GM18502 (cell line): ENCODE results near the gene TSPAN9.

ENCODE experiments used
- ATAC-seq: cut with Tn5 transposase; IDR thresholded peaks from one replicate; pipeline ENCODE4 v1.9.1; 2021; ENCODE audit warnings: mild to moderate bottlenecking; ENCODE audit not compliant: unreplicated experiment, poor library complexity

TSPAN9 gene

GRCh38 chr12:3200032-3200617 lies 122.9 kb downstream of the TSPAN9 start:
- no peak for ATAC-seq

- ATAC-seq = no peak
These were observed 123.6 kb downstream of the TSPAN9 start for GRCh38 chr12:3200814-3201233.

- no peak for ATAC-seq
These were observed 124.3 kb downstream of the TSPAN9 start for GRCh38 chr12:3201339-3202051.

GRCh38 chr12:3202096-3202495 lies 124.9 kb downstream of the TSPAN9 start:
- ATAC-seq = no peak

GRCh38 chr12:3202734-3203446 lies 125.7 kb downstream of the TSPAN9 start:
- no peak for ATAC-seq

- ATAC-seq = no peak
These were observed 126.5 kb downstream of the TSPAN9 start for GRCh38 chr12:3203713-3204112.

GRCh38 chr12:3204143-3204542 lies 127.0 kb downstream of the TSPAN9 start:
- ATAC-seq = no peak

GRCh38 chr12:3204730-3205531 lies 127.8 kb downstream of the TSPAN9 start:
- ATAC-seq = no peak

GRCh38 chr12:3205742-3206519 lies 128.8 kb downstream of the TSPAN9 start:
- no peak for ATAC-seq

- ATAC-seq = no peak
These were observed 129.4 kb downstream of the TSPAN9 start for GRCh38 chr12:3206536-3207072.

- ATAC-seq = no peak
These were observed 130.0 kb downstream of the TSPAN9 start for GRCh38 chr12:3207175-3207574.

GRCh38 chr12:3207858-3208257 lies 130.7 kb downstream of the TSPAN9 start:
- ATAC-seq = no peak

GRCh38 chr12:3213188-3213587 lies 136.0 kb downstream of the TSPAN9 start:
- no peak for ATAC-seq

GRCh38 chr12:3213768-3214167 lies 136.6 kb downstream of the TSPAN9 start:
- ATAC-seq = no peak

- ATAC-seq = no peak
These were observed 137.6 kb downstream of the TSPAN9 start for GRCh38 chr12:3214526-3215365.

GRCh38 chr12:3215410-3215975 lies 138.3 kb downstream of the TSPAN9 start:
- ATAC-seq = no peak

GRCh38 chr12:3216097-3216496 lies 138.9 kb downstream of the TSPAN9 start:
- no peak for ATAC-seq
